ENCODE data around the gene DDN.

Gene DDN

DNA sequence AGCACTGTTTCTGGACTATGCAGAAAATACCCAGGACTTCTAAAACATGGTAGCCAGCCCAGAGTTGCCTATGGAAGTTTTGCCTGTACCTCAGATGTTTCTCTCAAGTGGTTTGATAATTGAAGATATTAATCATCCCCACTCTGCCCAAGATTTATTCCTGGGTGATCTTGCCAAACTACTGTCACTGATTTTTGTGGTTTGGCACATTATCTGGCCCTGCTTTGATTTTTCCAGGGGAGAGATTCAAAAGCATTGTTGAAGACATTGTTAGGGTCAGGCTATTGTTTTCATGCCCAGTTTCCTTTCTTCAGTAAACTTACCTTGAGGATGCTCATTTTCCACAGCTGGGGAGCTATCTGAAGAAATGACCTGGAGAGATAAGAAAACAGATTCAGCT lies 13.6 kb upstream of the DDN start:
- H3K4me1 Mint-ChIP-seq (ENCODE audit: low read depth), result peaks cover 24% of the 10 kb centered on the region
- H3K4me3 Mint-ChIP-seq, result no peak overlapping the region
- no peaks in the 10 kb centered on the region for H3K27me3 Mint-ChIP-seq
- DNase-seq, result no peak
- peaks cover 88% of the 10 kb centered on the region for H3K36me3 Mint-ChIP-seq (ENCODE audit: low read depth)
- H3K9me3 Mint-ChIP-seq, result no peaks in the 10 kb centered on the region
- H3K27ac Mint-ChIP-seq, result no peak overlapping the region

GRCh38 chr12:49010092-49010668 lies 11.0 kb upstream of the DDN start:
- DNase-seq, result peak; percentile 9
- H3K27ac Mint-ChIP-seq, result no peak overlapping the region
- peaks cover 1% of the 10 kb centered on the region for H3K4me1 Mint-ChIP-seq (ENCODE audit: low read depth)
- H3K36me3 Mint-ChIP-seq (ENCODE audit: low read depth), result peaks cover 81% of the 10 kb centered on the region
- no peaks in the 10 kb centered on the region for H3K27me3 Mint-ChIP-seq
- H3K9me3 Mint-ChIP-seq, result no peaks in the 10 kb centered on the region
- H3K4me3 Mint-ChIP-seq, result no peak overlapping the region

GRCh38 chr12:49008943-49009342 lies 9.8 kb upstream of the DDN start:
- H3K27ac Mint-ChIP-seq, result no peak overlapping the region
- H3K4me3 Mint-ChIP-seq, result no peak overlapping the region
- H3K4me1 Mint-ChIP-seq (ENCODE audit: low read depth), result no peaks in the 10 kb centered on the region
- H3K9me3 Mint-ChIP-seq, result no peaks in the 10 kb centered on the region
- peaks cover 84% of the 10 kb centered on the region for H3K36me3 Mint-ChIP-seq (ENCODE audit: low read depth)
- no peak for DNase-seq
- no peaks in the 10 kb centered on the region for H3K27me3 Mint-ChIP-seq

DNA sequence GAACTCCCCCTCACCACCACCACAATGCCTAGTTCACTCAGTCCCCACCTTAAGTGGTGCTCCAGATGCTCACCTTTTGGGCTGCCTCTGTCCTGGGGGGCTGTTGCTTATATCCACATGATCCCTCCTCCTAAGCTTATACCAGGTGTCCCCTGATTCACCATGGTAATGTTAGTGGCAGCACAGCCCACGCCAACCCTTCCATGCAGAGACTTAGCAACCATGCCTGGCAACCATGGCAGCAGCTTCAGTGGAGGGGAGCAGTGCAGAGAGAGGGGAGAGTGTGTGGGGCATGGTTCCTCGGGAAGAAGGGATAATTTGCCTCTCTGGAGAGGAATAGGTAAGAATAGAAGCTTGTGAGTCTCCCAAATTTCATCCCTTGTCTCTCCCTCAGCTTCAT lies 1.2 kb upstream of the DDN start:
- no peaks in the 10 kb centered on the region for H3K9me3 Mint-ChIP-seq
- H3K4me3 Mint-ChIP-seq, result no peak overlapping the region
- H3K27me3 Mint-ChIP-seq, result peaks cover 55% of the 10 kb centered on the region
- peak overlapping the region; percentile 11 for H3K27ac Mint-ChIP-seq
- H3K36me3 Mint-ChIP-seq (ENCODE audit: low read depth), result peaks cover 51% of the 10 kb centered on the region
- DNase-seq, result peak; percentile 24
- peaks cover 33% of the 10 kb centered on the region for H3K4me1 Mint-ChIP-seq (ENCODE audit: low read depth)

GRCh38 chr12:48998497-48999353 lies 450 bp downstream of the DDN start:
- H3K36me3 Mint-ChIP-seq (ENCODE audit: low read depth), result peaks cover 36% of the 10 kb centered on the region
- peaks cover 70% of the 10 kb centered on the region for H3K27me3 Mint-ChIP-seq
- H3K4me1 Mint-ChIP-seq (ENCODE audit: low read depth), result peaks cover 38% of the 10 kb centered on the region
- peak overlapping the region; percentile 66 for H3K4me3 Mint-ChIP-seq
- H3K9me3 Mint-ChIP-seq, result no peaks in the 10 kb centered on the region
- peak overlapping the region; percentile 66 for H3K27ac Mint-ChIP-seq
- peak; percentile 58 for DNase-seq

DNA sequence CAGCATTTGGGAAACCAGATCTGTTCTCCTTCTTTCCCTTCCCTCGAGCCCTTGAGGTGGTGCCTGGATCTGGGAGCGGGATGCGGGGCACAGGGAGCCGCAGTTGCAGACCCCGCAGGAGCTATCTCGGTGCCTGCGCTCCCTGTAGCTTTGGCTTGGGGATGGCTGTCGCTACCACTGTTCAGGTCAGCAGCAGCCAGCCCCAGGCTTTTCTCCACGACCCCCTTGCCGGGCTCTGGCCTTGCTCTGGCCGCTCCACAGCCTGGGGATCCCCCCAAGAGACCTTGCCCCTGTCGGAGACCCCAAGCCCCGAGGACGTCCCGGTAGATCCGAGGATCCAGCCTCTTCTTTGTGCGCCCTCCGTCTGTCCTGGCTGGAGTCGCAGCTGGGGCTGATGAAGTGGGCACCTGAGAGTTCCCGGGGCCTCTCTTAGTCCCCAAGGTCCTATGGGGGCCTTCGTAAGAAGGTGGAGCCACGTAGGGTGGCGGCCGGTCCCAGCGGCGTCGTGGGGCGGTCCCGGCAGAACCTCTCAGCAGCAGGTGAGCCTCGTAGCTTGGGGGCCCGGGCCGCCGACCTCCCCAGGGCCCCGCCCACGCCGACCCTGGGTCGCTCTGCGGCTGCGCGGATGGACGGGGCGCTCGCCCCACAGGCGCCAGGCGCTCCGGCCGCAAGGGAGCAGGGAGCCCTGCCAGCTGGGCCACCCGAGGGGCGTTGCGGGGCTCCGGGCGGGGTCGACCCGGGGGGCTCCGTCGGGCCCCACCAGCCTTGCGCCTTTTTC lies 1.3 kb downstream of the DDN start:
- H3K27me3 Mint-ChIP-seq, result peaks cover 76% of the 10 kb centered on the region
- no peak overlapping the region for H3K27ac Mint-ChIP-seq
- H3K9me3 Mint-ChIP-seq, result no peaks in the 10 kb centered on the region
- DNase-seq, result peak; percentile 59
- H3K4me1 Mint-ChIP-seq (ENCODE audit: low read depth), result peaks cover 38% of the 10 kb centered on the region
- H3K4me3 Mint-ChIP-seq, result peak overlapping the region; percentile 43
- peaks cover 28% of the 10 kb centered on the region for H3K36me3 Mint-ChIP-seq (ENCODE audit: low read depth)

- Mint-ChIP-seq H3K27ac (no peak overlapping the region), H3K4me1 (ENCODE audit: low read depth) (peaks cover 38% of the 10 kb centered on the region), H3K4me3 (peak overlapping the region; percentile 43), H3K27me3 (peaks cover 78% of the 10 kb centered on the region), H3K36me3 (ENCODE audit: low read depth) (peaks cover 20% of the 10 kb centered on the region), H3K9me3 (no peaks in the 10 kb centered on the region)
- DNase-seq, result peak; percentile 78
Measured at GRCh38 chr12:48996794-48997718, 2.1 kb downstream of the DDN start.

DNA sequence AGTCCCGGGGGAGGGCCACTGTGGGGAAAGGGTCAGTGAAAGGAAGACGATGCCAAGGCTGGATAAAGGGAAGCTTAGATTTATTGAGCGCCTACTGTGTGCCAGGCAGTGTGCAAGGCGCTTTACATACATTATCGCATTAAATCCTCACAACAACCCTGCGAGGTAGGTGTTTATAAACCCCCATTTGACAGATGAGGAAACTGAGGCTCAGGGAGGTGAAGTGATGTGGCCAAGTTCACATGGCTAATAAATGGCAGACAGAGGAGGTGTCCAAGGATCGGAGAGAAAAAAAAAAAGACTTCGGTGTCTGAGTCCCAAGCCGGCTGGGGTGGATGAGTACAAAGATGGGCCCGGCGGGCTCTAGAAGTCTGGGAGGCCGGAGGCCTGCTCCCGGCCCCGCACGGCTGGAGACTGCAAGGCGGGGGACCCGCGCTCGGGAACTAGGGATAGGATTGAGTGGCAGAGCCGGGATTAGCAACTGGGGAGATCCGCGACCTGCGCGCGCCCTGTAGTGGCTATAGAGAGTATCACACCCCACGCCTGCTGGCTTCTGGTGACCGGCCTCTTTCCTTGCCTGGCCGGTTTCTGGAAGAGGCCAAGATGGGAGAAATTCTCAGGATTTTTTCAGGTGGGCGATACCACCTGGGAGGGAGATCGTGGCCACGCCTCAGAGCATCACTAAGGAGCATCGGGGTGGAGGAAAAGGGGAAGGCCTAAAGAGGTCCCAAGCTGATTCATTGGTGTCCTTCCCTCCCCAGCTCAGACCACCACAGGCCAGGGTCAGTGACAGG lies 3.9 kb downstream of the DDN start:
- H3K27me3 Mint-ChIP-seq, result peaks cover 71% of the 10 kb centered on the region
- no peak overlapping the region for H3K4me3 Mint-ChIP-seq

DNA sequence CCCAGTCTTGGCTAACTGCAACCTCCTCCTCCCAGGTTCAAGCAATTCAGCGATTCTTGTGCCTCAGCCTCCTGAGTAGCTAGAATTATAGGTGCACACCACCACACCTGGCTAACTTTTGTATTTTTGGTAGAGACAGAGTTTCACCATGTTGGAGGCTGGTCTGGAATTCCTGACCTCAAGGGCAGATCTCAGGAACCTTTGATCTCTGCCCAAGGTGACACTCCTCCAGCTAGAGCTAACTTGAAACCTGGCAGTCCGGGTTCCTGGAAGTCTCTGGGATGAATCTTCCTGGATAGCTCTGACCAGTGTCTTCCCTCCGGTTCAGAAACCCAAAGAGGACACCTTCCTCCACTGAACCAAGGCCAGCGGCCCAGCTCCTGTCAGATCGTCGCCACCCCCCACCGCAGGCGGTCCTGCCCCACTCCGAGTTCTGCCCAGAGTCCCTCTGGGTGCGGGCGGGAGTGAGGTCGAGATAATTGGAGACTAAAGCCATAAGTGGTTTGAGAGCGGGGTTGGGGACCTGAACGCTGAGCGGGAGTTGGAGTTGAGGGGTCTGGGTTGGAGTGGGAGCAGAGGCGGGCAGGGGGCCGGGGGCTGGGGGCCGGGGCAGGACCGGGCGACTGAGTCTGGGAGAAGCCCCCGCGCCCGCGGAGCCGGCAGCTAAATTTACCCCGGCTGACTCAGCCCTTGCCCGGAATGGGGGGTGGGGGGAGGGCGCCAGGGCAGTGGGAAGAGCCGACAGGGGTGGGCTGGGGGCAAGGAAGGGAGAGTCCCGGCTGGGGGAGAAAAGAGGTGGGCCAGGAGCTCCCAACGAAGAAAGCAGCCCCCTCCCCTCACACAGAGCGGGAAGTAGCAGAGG lies 4.7 kb downstream of the DDN start:
- no peaks in the 10 kb centered on the region for H3K36me3 Mint-ChIP-seq (ENCODE audit: low read depth)
- no peak overlapping the region for H3K4me3 Mint-ChIP-seq
- DNase-seq, result peak; percentile 26
- H3K4me1 Mint-ChIP-seq (ENCODE audit: low read depth), result peaks cover 25% of the 10 kb centered on the region
- no peaks in the 10 kb centered on the region for H3K9me3 Mint-ChIP-seq
- peaks cover 66% of the 10 kb centered on the region for H3K27me3 Mint-ChIP-seq
- H3K27ac Mint-ChIP-seq, result no peak overlapping the region

More for the DNA sequence above, 3.9 kb downstream of the DDN start:
- Mint-ChIP-seq H3K27ac (no peak overlapping the region), H3K36me3 (ENCODE audit: low read depth) (peaks cover 4% of the 10 kb centered on the region), H3K4me1 (ENCODE audit: low read depth) (peaks cover 34% of the 10 kb centered on the region), H3K9me3 (no peaks in the 10 kb centered on the region)
- peak; percentile 70 for DNase-seq

DNA sequence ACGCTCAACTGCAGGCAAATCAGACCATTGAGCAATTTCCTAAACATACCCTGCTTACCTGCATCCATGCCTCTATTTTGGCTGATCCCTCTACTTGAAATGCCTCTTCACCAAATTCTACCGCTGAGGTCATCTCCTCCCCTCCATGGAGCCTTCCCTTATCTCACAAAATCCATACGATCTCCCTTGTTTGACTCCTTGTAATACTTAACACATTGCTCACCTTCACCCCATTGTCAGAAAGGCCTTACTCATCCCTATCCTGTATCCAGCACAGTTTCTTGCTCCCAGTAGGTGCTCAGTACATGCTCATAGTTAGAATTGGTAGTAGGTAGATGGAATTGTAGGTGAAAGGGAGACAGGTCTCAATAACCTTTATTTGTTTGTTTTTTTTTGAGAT lies 5.4 kb downstream of the DDN start:
- Mint-ChIP-seq H3K9me3 (no peaks in the 10 kb centered on the region), H3K36me3 (ENCODE audit: low read depth) (no peaks in the 10 kb centered on the region), H3K4me1 (ENCODE audit: low read depth) (peaks cover 20% of the 10 kb centered on the region), H3K27ac (no peak overlapping the region), H3K27me3 (peaks cover 69% of the 10 kb centered on the region), H3K4me3 (no peak overlapping the region)
- no peak for DNase-seq

GRCh38 chr12:48991247-48992050 lies 7.7 kb downstream of the DDN start:
- H3K36me3 Mint-ChIP-seq (ENCODE audit: low read depth), result no peaks in the 10 kb centered on the region
- H3K27ac Mint-ChIP-seq, result no peak overlapping the region
- H3K4me1 Mint-ChIP-seq (ENCODE audit: low read depth), result peaks cover 12% of the 10 kb centered on the region
- H3K4me3 Mint-ChIP-seq, result no peak overlapping the region
- no peaks in the 10 kb centered on the region for H3K9me3 Mint-ChIP-seq
- peak; percentile 17 for DNase-seq
- peaks cover 68% of the 10 kb centered on the region for H3K27me3 Mint-ChIP-seq

DNA sequence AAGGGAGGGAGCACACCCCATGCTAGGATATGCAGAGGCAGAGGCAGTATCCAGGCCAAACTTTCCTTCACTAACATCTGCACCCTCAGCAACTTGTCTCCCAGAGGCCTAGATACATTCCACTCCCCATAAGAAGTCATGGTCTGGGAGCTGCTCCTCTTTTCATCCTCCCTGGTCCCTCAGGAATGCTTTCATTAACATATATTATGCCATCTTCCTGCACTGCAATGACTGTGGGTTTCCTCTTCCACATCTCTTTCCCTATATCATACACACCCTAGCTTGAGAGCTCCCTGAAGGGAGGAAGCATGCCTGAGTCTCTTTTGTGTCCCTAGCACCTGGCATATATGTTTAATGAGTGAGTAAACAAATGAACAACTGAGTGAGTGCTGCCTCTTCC lies 8.6 kb downstream of the DDN start:
- H3K4me1 Mint-ChIP-seq (ENCODE audit: low read depth), result peaks cover 11% of the 10 kb centered on the region
- DNase-seq, result peak; percentile 7
- no peaks in the 10 kb centered on the region for H3K9me3 Mint-ChIP-seq
- H3K27me3 Mint-ChIP-seq, result peaks cover 66% of the 10 kb centered on the region
- no peak overlapping the region for H3K4me3 Mint-ChIP-seq
- no peak overlapping the region for H3K27ac Mint-ChIP-seq
- no peaks in the 10 kb centered on the region for H3K36me3 Mint-ChIP-seq (ENCODE audit: low read depth)
